Lower lobe of right lung (tissue), 2 donors: Measurements from ENCODE around the gene C5. TPM values are rescaled to one million over a fixed set of nuclear protein-coding genes. Genes with fewer than 3 reads are reported as not detected.

ENCODE experiments used
- ATAC-seq, 2 donors: fragments of 200-7000 bp; cut with Tn5 transposase; one replicate each; pipeline ENCODE4 v1.9.1; 2020 to 2022; ENCODE audit warnings: mild to moderate bottlenecking in 2 of 2, moderate library complexity in 2 of 2
- DNase-seq: peaks from one replicate; pipeline ENCODE4 v3.0.0-alpha.2; 2020
- H3K27ac ChIP-seq: fragments of 200-600 bp; one replicate; pipeline ENCODE4 v1.8.0; 2022
- H3K27me3 ChIP-seq: fragments of 200-600 bp; one replicate; pipeline ENCODE4 v1.8.0; 2022; ENCODE audit warnings: low read depth
- H3K36me3 ChIP-seq: fragments of 200-600 bp; one replicate; pipeline ENCODE4 v1.8.0; 2022; ENCODE audit warnings: mild to moderate bottlenecking
- H3K4me1 ChIP-seq: fragments of 200-600 bp; one replicate; pipeline ENCODE4 v1.8.0; 2022
- H3K4me3 ChIP-seq: fragments of 200-600 bp; one replicate; pipeline ENCODE4 v1.8.0; 2022; ENCODE audit warnings: mild to moderate bottlenecking
- H3K9me3 ChIP-seq: fragments of 200-600 bp; one replicate; pipeline ENCODE4 v1.8.0; 2022
- CTCF ChIP-seq: fragments of 200-600 bp; IDR thresholded peaks from one replicate; pipeline ENCODE4 v1.8.0; 2022; ENCODE audit warnings: antibody characterized with exemption, mild to moderate bottlenecking
- intact Hi-C: fragments of 100-400 bp; cut with DNase I; formaldehyde crosslinking; loops from one replicate; pipeline ENCODE4 v1.11.0; 2022
- total RNA-seq: library from RNA; stranded (reverse); fragmentation: NEBNext Ultra II Directional; extraction: Animal tissue kit (Norgen Biotek cat#: 25700); gene quantifications from one replicate; pipeline ENCODE4 v1.2.1, GENCODE V29; 2021
- donor health status: DM: no; HTN: yes; CAD: no; lungs with severe emphysema.

Gene C5
- total RNA-seq, 1 donor from 2014 or later, result 22.1 TPM

- no peak for TF ChIP-seq CTCF
- Histone ChIP-seq H3K9me3 (no peaks in the 10 kb centered on the region), H3K27me3 (no peaks in the 10 kb centered on the region), H3K4me1 (peaks cover 21% of the 10 kb centered on the region), H3K4me3 (peak overlapping the region; percentile 91), H3K27ac (peak overlapping the region; percentile 94), H3K36me3 (no peaks in the 10 kb centered on the region)
- DNase-seq, result no peak
- ATAC-seq, result no peak
- intact Hi-C loops, result no loop called here
These were observed 21.3 kb upstream of the C5 start for GRCh38 chr9:121071370-121071755.

- Histone ChIP-seq H3K36me3 (no peaks in the 10 kb centered on the region), H3K9me3 (no peaks in the 10 kb centered on the region), H3K27ac (no peak overlapping the region), H3K27me3 (no peaks in the 10 kb centered on the region), H3K4me1 (peaks cover 21% of the 10 kb centered on the region), H3K4me3 (no peak overlapping the region)
- intact Hi-C loops, result no loop called here
- no peak for TF ChIP-seq CTCF
- no peak for ATAC-seq
- DNase-seq, result no peak
These were observed 19.3 kb upstream of the C5 start for GRCh38 chr9:121069396-121069795.

GRCh38 chr9:121067640-121068039 is 17.6 kb upstream of the C5 start:
- no peak overlapping the region for H3K27ac ChIP-seq
- TF ChIP-seq CTCF, result no peak
- H3K9me3 ChIP-seq, result no peaks in the 10 kb centered on the region
- no peaks in the 10 kb centered on the region for H3K36me3 ChIP-seq
- ATAC-seq, result no peak
- peaks cover 6% of the 10 kb centered on the region for H3K4me1 ChIP-seq
- H3K4me3 ChIP-seq, result no peak overlapping the region
- intact Hi-C loops, result no loop called here
- no peak for DNase-seq
- H3K27me3 ChIP-seq, result no peaks in the 10 kb centered on the region

GRCh38 chr9:121066850-121067249 is 16.8 kb upstream of the C5 start:
- TF ChIP-seq CTCF, result no peak
- Histone ChIP-seq H3K4me1 (no peaks in the 10 kb centered on the region), H3K4me3 (no peak overlapping the region), H3K36me3 (no peaks in the 10 kb centered on the region), H3K27ac (no peak overlapping the region), H3K27me3 (no peaks in the 10 kb centered on the region), H3K9me3 (no peaks in the 10 kb centered on the region)
- DNase-seq (no peak), ATAC-seq (no peak)
- intact Hi-C loops, result no loop called here

GRCh38 chr9:121059998-121060636 is 10.0 kb upstream of the C5 start:
- H3K27ac ChIP-seq, result no peak overlapping the region
- no peak for DNase-seq
- intact Hi-C loops, result no loop called here
- peaks cover 6% of the 10 kb centered on the region for H3K4me1 ChIP-seq
- ATAC-seq, result peak; percentile 70 to 79
- no peak overlapping the region for H3K4me3 ChIP-seq
- peak; percentile 77 for TF ChIP-seq CTCF
- no peaks in the 10 kb centered on the region for H3K9me3 ChIP-seq
- H3K36me3 ChIP-seq, result no peaks in the 10 kb centered on the region
- H3K27me3 ChIP-seq, result no peaks in the 10 kb centered on the region

GRCh38 chr9:121059513-121059912 is 9.4 kb upstream of the C5 start:
- DNase-seq (no peak), ATAC-seq (no peak)
- Histone ChIP-seq H3K27ac (no peak overlapping the region), H3K9me3 (no peaks in the 10 kb centered on the region), H3K4me3 (no peak overlapping the region), H3K36me3 (no peaks in the 10 kb centered on the region), H3K4me1 (peaks cover 6% of the 10 kb centered on the region), H3K27me3 (no peaks in the 10 kb centered on the region)
- no peak for TF ChIP-seq CTCF
- intact Hi-C loops, result no loop called here
